DMS153 treated with DMSO at 0.1 percent for 48 hours (cell line): Measurements from ENCODE around the gene RSBN1L.

Experiments
- DNase-seq: peaks from one replicate; lab custom pipeline; 2025; ENCODE audit not compliant: unreplicated experiment; lab: John Stamatoyannopoulos, UW

RSBN1L gene

GRCh38 chr7:77799078-77799964 lies 103.1 kb downstream of the RSBN1L start:
- DNase-seq = no peak

GRCh38 chr7:77800158-77800557 lies 103.9 kb downstream of the RSBN1L start:
- DNase-seq = no peak

GRCh38 chr7:77800730-77801129 lies 104.5 kb downstream of the RSBN1L start:
- DNase-seq = no peak

GRCh38 chr7:77802557-77803405 lies 106.5 kb downstream of the RSBN1L start:
- DNase-seq = no peak

GRCh38 chr7:77806425-77806824 lies 110.2 kb downstream of the RSBN1L start:
- no peak for DNase-seq

- no peak for DNase-seq
Measured at GRCh38 chr7:77808517-77808916, 112.3 kb downstream of the RSBN1L start.

- DNase-seq = no peak
Measured at GRCh38 chr7:77811516-77812289, 115.4 kb downstream of the RSBN1L start.

GRCh38 chr7:77812290-77812685 lies 116.0 kb downstream of the RSBN1L start:
- DNase-seq = no peak

GRCh38 chr7:77813180-77813579 lies 116.9 kb downstream of the RSBN1L start:
- DNase-seq = no peak

GRCh38 chr7:77819021-77819420 lies 122.8 kb downstream of the RSBN1L start:
- no peak for DNase-seq

GRCh38 chr7:77820967-77821366 lies 124.7 kb downstream of the RSBN1L start:
- no peak for DNase-seq

GRCh38 chr7:77822269-77822668 lies 126.0 kb downstream of the RSBN1L start:
- DNase-seq = no peak

GRCh38 chr7:77823787-77824186 lies 127.5 kb downstream of the RSBN1L start:
- DNase-seq = no peak

GRCh38 chr7:77824636-77825035 lies 128.4 kb downstream of the RSBN1L start:
- no peak for DNase-seq

- DNase-seq = no peak
Measured at GRCh38 chr7:77825131-77825530, 128.9 kb downstream of the RSBN1L start.

- no peak for DNase-seq
Measured at GRCh38 chr7:77826300-77826699, 130.0 kb downstream of the RSBN1L start.

- no peak for DNase-seq
Measured at GRCh38 chr7:77827999-77828398, 131.7 kb downstream of the RSBN1L start.

GRCh38 chr7:77830649-77831355 lies 134.5 kb downstream of the RSBN1L start:
- no peak for DNase-seq

GRCh38 chr7:77831481-77831880 lies 135.2 kb downstream of the RSBN1L start:
- DNase-seq = no peak

- DNase-seq = no peak
Measured at GRCh38 chr7:77831953-77832352, 135.7 kb downstream of the RSBN1L start.
